Measurements from ENCODE around the gene PDCD1. TPM values are rescaled to one million over a fixed set of nuclear protein-coding genes. Genes with fewer than 3 reads are reported as not detected.

Gene PDCD1
- total and polyA plus RNA-seq, 2 of the 8 experiments (the other 6 are each of a cell fraction or from before 2014, with no cell fraction given), result 0.48 to 1.1 TPM

DNA sequence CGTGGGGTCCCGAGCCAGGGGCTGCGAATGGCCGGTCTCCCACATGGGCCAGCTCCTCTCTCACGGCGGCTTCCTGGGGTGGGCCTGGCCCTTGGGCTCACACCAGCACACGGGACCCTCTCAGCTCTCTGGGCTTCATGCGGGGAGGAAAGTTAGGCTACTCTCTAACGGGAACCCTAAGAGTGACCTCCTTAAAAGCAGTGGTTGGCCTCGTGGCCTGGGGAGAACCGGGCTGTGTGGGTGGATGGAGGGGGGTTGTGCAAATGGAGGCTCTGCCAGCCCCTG lies 36.7 kb upstream of the PDCD1 start:
- H3K27ac ChIP-seq (ENCODE audit: low read depth, low read length), result no peak overlapping the region

More for the DNA sequence above, 36.7 kb upstream of the PDCD1 start:
- Histone ChIP-seq H4K20me1 (replicated peaks in 1 of 2; ENCODE audit: control insufficient read depth in 1 of 2, insufficient read depth in 2 of 2, low read length in 2 of 2) (peaks cover 2% of the 10 kb centered on the region in 2 experiments), H3K14ac (ENCODE audit: insufficient read length) (no peak overlapping the region), H2BK5ac (ENCODE audit: low read depth, low read length) (peak overlapping the region; percentile 52; the same call in 1 of the 2 replicates), H3K23ac (ENCODE audit: insufficient read length) (no peak overlapping the region), H3K79me1 (ENCODE audit: low read depth, low read length) (peaks cover 5% of the 10 kb centered on the region; the same call in 1 of the 2 replicates), H2BK120ac (replicated peaks; ENCODE audit: low read depth, low read length) (no peak overlapping the region), H3K18ac (ENCODE audit: extremely low read depth, low read length) (no peak overlapping the region), H3K23me2 (ENCODE audit: low read depth, low read length) (peaks cover 6% of the 10 kb centered on the region; the same call in 1 of the 2 replicates), H3K4me1 (replicated peaks in 1 of 4; ENCODE audit: control insufficient read depth in 3 of 4, insufficient read depth in 4 of 4, low read length in 3 of 4) (peaks cover 0 to 11% (median 5%) of the 10 kb centered on the region in 4 experiments; a peak in 5 of 7 replicates), H3K4me2 (ENCODE audit: insufficient read depth in 1 of 2, low read depth in 2 of 2, low read length in 2 of 2) (no peak overlapping the region), H3K36me3 (ENCODE audit: control insufficient read depth in 2 of 4, insufficient read depth in 4 of 4, low read length in 3 of 4) (no peaks in the 10 kb centered on the region), H3K56ac (replicated peaks; ENCODE audit: insufficient read length, low read depth, low read length) (no peak overlapping the region), H4K5ac (ENCODE audit: insufficient read length, low read depth, low read length) (no peak overlapping the region), H2BK15ac (ENCODE audit: low read length) (no peak overlapping the region), H3K9ac (replicated peaks in 1 of 4; ENCODE audit: extremely low read depth in 1 of 4, low read depth in 3 of 4, low read length in 3 of 4) (no peak overlapping the region), H3K9me3 (ENCODE audit: insufficient read depth in 2 of 2, low read depth in 1 of 2, low read length in 1 of 2) (no peaks in the 10 kb centered on the region), H2AFZ (ENCODE audit: low read length) (no peak overlapping the region), H2BK20ac (ENCODE audit: low read length) (no peak overlapping the region), H2BK12ac (ENCODE audit: low read depth, low read length) (no peak overlapping the region), H4K8ac (ENCODE audit: extremely low read depth, insufficient read depth, low read length) (no peak overlapping the region), H2AK5ac (ENCODE audit: low read depth, low read length) (no peak overlapping the region), H3K4me3 (ENCODE audit: extremely low read depth in 1 of 4, insufficient read depth in 2 of 4, low read depth in 3 of 4, low read length in 4 of 4) (no peak overlapping the region), H3K27me3 (replicated peaks in 1 of 4; ENCODE audit: control insufficient read depth in 3 of 4, extremely low read depth in 1 of 4, insufficient read depth in 3 of 4, low read length in 3 of 4) (no peaks in the 10 kb centered on the region), H3K4ac (replicated peaks; ENCODE audit: insufficient read length, low read depth, low read length) (no peak overlapping the region), H4K91ac (replicated peaks; ENCODE audit: insufficient read length, low read length) (no peak overlapping the region), H3K79me2 (ENCODE audit: control insufficient read depth in 1 of 2, insufficient read depth in 2 of 2, low read length in 2 of 2) (no peaks in the 10 kb centered on the region)
- no peak for TF ChIP-seq CHD2 (IDR thresholded peaks at IDR 0.05; ENCODE audit: low read length)
- no peak for TF ChIP-seq SP1 (IDR thresholded peaks at IDR 0.05; ENCODE audit: low read depth, low read length)
- 0 out of 2 replicates have a peak, but pooled peaks have one; percentile 21 for TF ChIP-seq POLR2AphosphoS5 (IDR thresholded peaks at IDR 0.05; ENCODE audit: low read depth, low read length)
- DNase-seq (ENCODE audit: low read depth in 1 of 2, low spot score in 2 of 2), result peak in 1 of 2 experiments; percentile 45
- 81% methylated on average over 11 of the region's 11 CpGs; no CpG with 5 or more reads in 1 of the 2 experiments for WGBS, 2 experiments (ENCODE audit: extremely low coverage in 1 of 2, insufficient coverage in 1 of 2, insufficient read length in 1 of 2, insufficient replicate concordance in 2 of 2, low coverage in 1 of 2, low lambda C conversion rate in 2 of 2, missing lambda C conversion rate in 1 of 2)
- CTCF ChIA-PET (ENCODE audit: partially characterized antibody), result interaction anchor here (1.3 kb wide), 1 partner anchor 16 kb away, joined by 3 read pairs; no protein-coding TSS in a partner anchor
- FAIRE-seq, result no peak
- POLR2A ChIA-PET (ENCODE audit: partially characterized antibody), result no interaction called here

Measured in H1 (cell line).